Measurements from ENCODE around the gene IMP4.

IMP4 gene

DNA sequence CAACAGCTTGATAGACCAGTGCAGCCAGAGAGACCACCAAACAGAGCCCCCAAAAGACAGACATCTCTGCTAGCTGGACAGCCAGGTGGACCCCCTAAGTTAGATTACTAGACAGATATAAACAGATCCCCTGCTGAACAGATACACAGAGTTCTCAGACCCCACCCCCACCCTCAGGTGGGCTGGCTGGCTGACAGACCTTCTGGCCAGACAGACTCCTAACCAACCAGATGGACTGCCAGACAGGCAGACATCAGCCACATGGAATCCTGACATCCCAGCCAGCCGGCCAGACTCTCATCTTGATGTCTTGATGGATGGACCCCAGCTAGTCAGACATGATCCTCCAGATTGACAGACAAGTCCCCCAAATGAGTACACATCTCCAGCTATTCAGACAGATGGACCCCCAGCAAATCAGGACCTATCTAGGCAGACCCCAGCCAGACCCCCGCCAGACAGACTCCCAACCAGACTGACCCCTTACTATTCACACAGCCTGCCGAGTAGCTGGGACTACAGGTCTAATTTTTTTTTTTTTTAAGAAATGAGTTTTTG lies 31.2 kb downstream of the IMP4 start:
- H3K27ac ChIP-seq: no peak overlapping the region
- peaks cover 63% of the 10 kb centered on the region for H3K4me1 ChIP-seq (ENCODE audit: low read depth, poor library complexity, severe bottlenecking)
- no peaks in the 10 kb centered on the region for H4K20me1 ChIP-seq (ENCODE audit: insufficient read depth)
- H3K9ac ChIP-seq: no peak overlapping the region; the same call in 1 of the 2 replicates
- H3K79me2 ChIP-seq (ENCODE audit: insufficient read depth, low read depth): peaks cover 25% of the 10 kb centered on the region; the same call in 1 of the 2 replicates
- no peak overlapping the region for H2AFZ ChIP-seq (ENCODE audit: low read depth)
- TF ChIP-seq, protein P1, sequence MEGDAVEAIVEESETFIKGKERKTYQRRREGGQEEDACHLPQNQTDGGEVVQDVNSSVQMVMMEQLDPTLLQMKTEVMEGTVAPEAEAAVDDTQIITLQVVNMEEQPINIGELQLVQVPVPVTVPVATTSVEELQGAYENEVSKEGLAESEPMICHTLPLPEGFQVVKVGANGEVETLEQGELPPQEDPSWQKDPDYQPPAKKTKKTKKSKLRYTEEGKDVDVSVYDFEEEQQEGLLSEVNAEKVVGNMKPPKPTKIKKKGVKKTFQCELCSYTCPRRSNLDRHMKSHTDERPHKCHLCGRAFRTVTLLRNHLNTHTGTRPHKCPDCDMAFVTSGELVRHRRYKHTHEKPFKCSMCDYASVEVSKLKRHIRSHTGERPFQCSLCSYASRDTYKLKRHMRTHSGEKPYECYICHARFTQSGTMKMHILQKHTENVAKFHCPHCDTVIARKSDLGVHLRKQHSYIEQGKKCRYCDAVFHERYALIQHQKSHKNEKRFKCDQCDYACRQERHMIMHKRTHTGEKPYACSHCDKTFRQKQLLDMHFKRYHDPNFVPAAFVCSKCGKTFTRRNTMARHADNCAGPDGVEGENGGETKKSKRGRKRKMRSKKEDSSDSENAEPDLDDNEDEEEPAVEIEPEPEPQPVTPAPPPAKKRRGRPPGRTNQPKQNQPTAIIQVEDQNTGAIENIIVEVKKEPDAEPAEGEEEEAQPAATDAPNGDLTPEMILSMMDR (conservative IDR thresholded peaks at IDR 0.05; ENCODE audit: low read depth, low read length): no peak
- peak overlapping the region; percentile 41; the same call in 1 of the 2 replicates for H3K4me2 ChIP-seq
- no peaks in the 10 kb centered on the region for H3K36me3 ChIP-seq (ENCODE audit: insufficient read depth)
- H3K27me3 ChIP-seq (ENCODE audit: insufficient read depth, low read depth): no peaks in the 10 kb centered on the region
- no peak overlapping the region for H3K4me3 ChIP-seq (IDR thresholded peaks at IDR 0.05; ENCODE audit: insufficient read depth, low read depth, low read length)

DNA sequence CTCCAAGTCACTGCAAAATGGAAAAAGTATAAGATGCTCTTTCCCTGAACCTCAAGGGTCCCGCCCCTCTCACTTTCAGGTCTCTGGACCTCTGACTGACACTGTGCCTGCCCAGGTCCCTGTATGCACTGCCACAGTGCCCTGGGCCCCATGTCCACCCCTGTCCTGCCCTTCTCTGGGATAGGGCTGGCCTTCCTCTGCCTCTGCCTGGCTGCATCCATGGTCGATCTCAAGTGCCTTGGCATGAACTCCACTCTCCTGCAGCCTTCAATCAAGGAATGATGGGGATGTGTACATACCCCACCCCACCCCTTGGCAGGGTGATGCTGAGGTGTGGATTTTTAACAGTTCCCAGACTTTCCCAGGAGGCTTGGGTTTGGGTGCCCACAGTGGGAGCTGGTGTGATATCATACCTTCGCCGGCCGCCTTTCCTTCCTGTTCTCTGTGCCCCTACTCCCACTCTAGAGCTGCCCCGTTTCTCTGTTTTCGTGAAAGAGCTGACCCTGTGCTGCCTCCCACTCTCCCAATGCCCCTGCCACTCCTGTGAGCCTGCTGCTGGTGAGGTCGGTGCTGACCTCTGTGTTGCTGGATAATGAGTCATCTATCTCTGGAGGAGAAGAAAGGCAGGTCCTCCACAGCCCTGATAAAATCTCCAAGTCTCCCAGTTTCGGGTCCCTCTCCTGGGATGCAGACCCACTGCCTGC lies 32.0 kb downstream of the IMP4 start:
- Histone ChIP-seq H3K79me2 (ENCODE audit: insufficient read depth, low read depth) (peaks cover 25% of the 10 kb centered on the region; the same call in 1 of the 2 replicates), H3K4me2 (no peak overlapping the region; the same call in 1 of the 2 replicates), H3K9ac (no peak overlapping the region), H3K27ac (no peak overlapping the region), H3K4me3 (IDR thresholded peaks at IDR 0.05; ENCODE audit: insufficient read depth, low read depth, low read length) (no peak overlapping the region), H4K20me1 (ENCODE audit: insufficient read depth) (no peaks in the 10 kb centered on the region), H2AFZ (ENCODE audit: low read depth) (no peak overlapping the region), H3K4me1 (ENCODE audit: low read depth, poor library complexity, severe bottlenecking) (peaks cover 66% of the 10 kb centered on the region), H3K27me3 (ENCODE audit: insufficient read depth, low read depth) (no peaks in the 10 kb centered on the region), H3K36me3 (ENCODE audit: insufficient read depth) (no peaks in the 10 kb centered on the region)
- TF ChIP-seq, protein P1 (conservative IDR thresholded peaks at IDR 0.05; ENCODE audit: low read depth, low read length): no peak

DNA sequence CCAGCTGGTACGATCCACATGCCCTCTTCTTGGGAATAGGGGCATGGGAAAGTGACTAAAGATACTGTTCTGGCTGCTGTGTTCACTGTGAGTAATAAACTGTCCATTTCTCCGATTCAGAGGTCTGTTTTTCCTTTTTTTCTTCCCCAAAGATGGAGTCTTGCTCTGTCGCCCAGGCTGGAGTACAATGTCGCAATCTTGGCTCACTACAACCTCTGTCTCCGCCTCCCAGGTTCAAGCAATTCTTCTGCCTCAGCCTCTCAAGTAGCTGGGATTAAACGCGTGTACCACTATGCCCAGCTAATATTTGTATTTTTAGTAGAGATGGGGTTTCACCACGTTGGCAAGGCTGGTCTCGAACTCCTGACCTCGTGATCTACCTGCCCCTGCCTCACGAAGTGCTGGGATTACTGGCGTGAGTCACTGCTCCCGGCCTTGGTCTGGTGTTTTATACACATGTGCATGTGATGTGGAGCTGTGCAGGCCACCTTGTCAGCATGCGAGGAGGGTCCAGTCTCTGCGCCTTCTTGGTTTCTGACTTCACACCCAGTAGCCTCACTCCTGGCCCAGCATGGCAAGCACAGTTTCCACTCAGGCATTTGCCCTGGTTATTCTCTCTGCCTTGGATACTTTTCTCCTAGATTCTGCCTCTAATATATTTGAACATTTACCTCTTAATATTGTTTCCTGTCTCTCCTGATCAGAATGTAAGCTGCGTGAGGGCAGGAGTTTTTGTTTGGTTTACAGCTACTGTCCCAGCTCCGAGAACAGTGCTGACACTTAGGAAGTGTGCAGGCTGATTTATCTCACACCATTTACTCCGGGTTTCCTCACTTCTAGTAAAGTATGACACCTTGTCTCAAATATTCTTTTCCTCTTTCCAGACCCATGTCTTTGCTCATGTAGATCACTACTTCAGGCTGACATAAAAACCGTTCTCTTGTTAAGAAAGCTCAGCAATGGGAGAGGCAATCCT lies 32.9 kb downstream of the IMP4 start:
- no peak overlapping the region for H3K4me3 ChIP-seq (IDR thresholded peaks at IDR 0.05; ENCODE audit: insufficient read depth, low read depth, low read length)
- TF ChIP-seq, protein P1 (conservative IDR thresholded peaks at IDR 0.05; ENCODE audit: low read depth, low read length): no peak
- H3K27me3 ChIP-seq (ENCODE audit: insufficient read depth, low read depth): no peaks in the 10 kb centered on the region
- H3K4me1 ChIP-seq (ENCODE audit: low read depth, poor library complexity, severe bottlenecking): peaks cover 66% of the 10 kb centered on the region
- no peaks in the 10 kb centered on the region for H4K20me1 ChIP-seq (ENCODE audit: insufficient read depth)
- H3K36me3 ChIP-seq (ENCODE audit: insufficient read depth): no peaks in the 10 kb centered on the region
- H3K79me2 ChIP-seq (ENCODE audit: insufficient read depth, low read depth): peaks cover 25% of the 10 kb centered on the region; the same call in 1 of the 2 replicates
- H3K9ac ChIP-seq: no peak overlapping the region
- H3K4me2 ChIP-seq: peak overlapping the region; percentile 85
- no peak overlapping the region for H2AFZ ChIP-seq (ENCODE audit: low read depth)
- H3K27ac ChIP-seq: peak overlapping the region; percentile 66; the same call in 1 of the 2 replicates
